ENCODE measurements around the gene EGFLAM.

DNA sequence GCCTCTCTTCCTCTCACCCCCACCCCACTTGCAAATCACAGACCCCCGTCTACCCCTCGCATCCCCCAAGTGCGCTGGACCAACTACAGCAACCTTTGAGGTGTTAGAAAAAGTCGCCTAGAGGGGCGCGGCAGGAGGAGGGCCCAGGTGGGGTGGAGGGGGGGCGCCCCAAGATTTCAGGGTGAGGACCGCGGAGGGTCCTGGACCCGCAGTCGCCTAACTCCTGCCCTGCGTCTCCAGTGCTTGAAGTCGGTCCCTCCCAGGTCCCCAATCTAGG is 379 bp upstream of the EGFLAM start:
- TF ChIP-seq, protein P1, sequence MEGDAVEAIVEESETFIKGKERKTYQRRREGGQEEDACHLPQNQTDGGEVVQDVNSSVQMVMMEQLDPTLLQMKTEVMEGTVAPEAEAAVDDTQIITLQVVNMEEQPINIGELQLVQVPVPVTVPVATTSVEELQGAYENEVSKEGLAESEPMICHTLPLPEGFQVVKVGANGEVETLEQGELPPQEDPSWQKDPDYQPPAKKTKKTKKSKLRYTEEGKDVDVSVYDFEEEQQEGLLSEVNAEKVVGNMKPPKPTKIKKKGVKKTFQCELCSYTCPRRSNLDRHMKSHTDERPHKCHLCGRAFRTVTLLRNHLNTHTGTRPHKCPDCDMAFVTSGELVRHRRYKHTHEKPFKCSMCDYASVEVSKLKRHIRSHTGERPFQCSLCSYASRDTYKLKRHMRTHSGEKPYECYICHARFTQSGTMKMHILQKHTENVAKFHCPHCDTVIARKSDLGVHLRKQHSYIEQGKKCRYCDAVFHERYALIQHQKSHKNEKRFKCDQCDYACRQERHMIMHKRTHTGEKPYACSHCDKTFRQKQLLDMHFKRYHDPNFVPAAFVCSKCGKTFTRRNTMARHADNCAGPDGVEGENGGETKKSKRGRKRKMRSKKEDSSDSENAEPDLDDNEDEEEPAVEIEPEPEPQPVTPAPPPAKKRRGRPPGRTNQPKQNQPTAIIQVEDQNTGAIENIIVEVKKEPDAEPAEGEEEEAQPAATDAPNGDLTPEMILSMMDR (conservative IDR thresholded peaks at IDR 0.05 in 1 of 2, IDR thresholded peaks at IDR 0.05 in 1 of 2; ENCODE audit: low read depth in 1 of 2, low read length in 2 of 2): no peak
- no peak for TF ChIP-seq EZH2 (IDR thresholded peaks at IDR 0.05; ENCODE audit: low read length, missing control alignments)

All from fibroblast of lung (primary cell).